ENCODE measurements around the gene TMEM169. TPM values are rescaled to one million over a fixed set of nuclear protein-coding genes. Genes with fewer than 3 reads are reported as not detected.

The TMEM169 gene
- total RNA-seq = 1 to 10 TPM; 1.1 to 2.0 TPM

GRCh38 chr2:216081487-216082116, at the start of gene TMEM169, which contains the start of gene PECR:
Gene TMEM169, plus strand, starts transcription at chr2:216081919. Its CDS starts 14,045 bp downstream, at chr2:216095964.
Gene PECR, minus strand, starts transcription at chr2:216081809. Its CDS starts 68 bp downstream, at chr2:216081741.
- ATAC-seq (ENCODE audit: low read depth) (peak; percentile 92), DNase-seq (peak; percentile 85)
- POLR2A ChIA-PET = interaction anchor here (0.7 to 1.7 kb wide), 10 partner anchors 8 to 417 kb away, joined by 3 to 13 read pairs (median 5); partner anchors contain the start of genes RPL37A and XRCC5
- H3K36me3 Mint-ChIP-seq = peaks cover 5% of the 10 kb centered on the region
- peak within 1 kb of the TSS; percentile 96 for H3K4me3 Mint-ChIP-seq
- peak within 1 kb of the TSS; percentile 88 for H3K27ac Mint-ChIP-seq
- no peaks in the 10 kb centered on the region for H3K9me3 Mint-ChIP-seq
- peaks cover 46% of the 10 kb centered on the region for H3K4me1 Mint-ChIP-seq
- peaks cover 2% of the 10 kb centered on the region for H3K27me3 Mint-ChIP-seq

GRCh38 chr2:216031960-216032689, 49.6 kb upstream of the TMEM169 start:
- Mint-ChIP-seq H3K27ac (no peak overlapping the region), H3K36me3 (peaks cover 7% of the 10 kb centered on the region), H3K27me3 (no peaks in the 10 kb centered on the region), H3K9me3 (no peaks in the 10 kb centered on the region), H3K4me1 (peaks cover 23% of the 10 kb centered on the region), H3K4me3 (no peak overlapping the region)
- ATAC-seq (ENCODE audit: low read depth) (no peak), DNase-seq (no peak)
- POLR2A ChIA-PET = no interaction called here

GRCh38 chr2:216033403-216033802, 48.3 kb upstream of the TMEM169 start:
- no peaks in the 10 kb centered on the region for H3K9me3 Mint-ChIP-seq
- H3K27me3 Mint-ChIP-seq = no peaks in the 10 kb centered on the region
- ATAC-seq (ENCODE audit: low read depth) = no peak
- POLR2A ChIA-PET = interaction anchor here (0.7 to 1.5 kb wide), 2 partner anchors 48 to 76 kb away, joined by 3 to 5 read pairs; partner anchors contain the start of gene XRCC5
- H3K27ac Mint-ChIP-seq = no peak overlapping the region
- H3K4me3 Mint-ChIP-seq = no peak overlapping the region
- DNase-seq = no peak
- H3K36me3 Mint-ChIP-seq = peaks cover 10% of the 10 kb centered on the region
- H3K4me1 Mint-ChIP-seq = peaks cover 23% of the 10 kb centered on the region

- Mint-ChIP-seq H3K4me1 (peaks cover 23% of the 10 kb centered on the region), H3K4me3 (no peak overlapping the region), H3K36me3 (peaks cover 10% of the 10 kb centered on the region), H3K9me3 (no peaks in the 10 kb centered on the region), H3K27me3 (no peaks in the 10 kb centered on the region), H3K27ac (no peak overlapping the region)
- ATAC-seq (ENCODE audit: low read depth) = peak; percentile 68
- peak; percentile 76 for DNase-seq
- POLR2A ChIA-PET = interaction anchor here (0.7 to 1.5 kb wide), 2 partner anchors 47 to 75 kb away, joined by 3 to 5 read pairs; partner anchors contain the start of gene XRCC5
These were observed 47.7 kb upstream of the TMEM169 start for GRCh38 chr2:216034065-216034464.

- Mint-ChIP-seq H3K27ac (no peak overlapping the region), H3K36me3 (peaks cover 18% of the 10 kb centered on the region), H3K4me3 (no peak overlapping the region), H3K4me1 (no peaks in the 10 kb centered on the region), H3K9me3 (no peaks in the 10 kb centered on the region), H3K27me3 (no peaks in the 10 kb centered on the region)
- DNase-seq (no peak), ATAC-seq (ENCODE audit: low read depth) (no peak)
- POLR2A ChIA-PET = no interaction called here
These were observed 41.8 kb upstream of the TMEM169 start for GRCh38 chr2:216039918-216040317.

- Mint-ChIP-seq H3K4me3 (no peak overlapping the region), H3K9me3 (no peaks in the 10 kb centered on the region), H3K36me3 (peaks cover 18% of the 10 kb centered on the region), H3K27ac (no peak overlapping the region), H3K4me1 (no peaks in the 10 kb centered on the region), H3K27me3 (no peaks in the 10 kb centered on the region)
- DNase-seq (no peak), ATAC-seq (ENCODE audit: low read depth) (no peak)
- POLR2A ChIA-PET = no interaction called here
These were observed 40.3 kb upstream of the TMEM169 start for GRCh38 chr2:216041438-216041837.

GRCh38 chr2:216043949-216044348, 37.8 kb upstream of the TMEM169 start:
- DNase-seq (no peak), ATAC-seq (ENCODE audit: low read depth) (no peak)
- Mint-ChIP-seq H3K4me1 (no peaks in the 10 kb centered on the region), H3K4me3 (no peak overlapping the region), H3K36me3 (peaks cover 20% of the 10 kb centered on the region), H3K9me3 (no peaks in the 10 kb centered on the region), H3K27me3 (no peaks in the 10 kb centered on the region), H3K27ac (no peak overlapping the region)
- POLR2A ChIA-PET = no interaction called here

GRCh38 chr2:216044883-216045486, 36.7 kb upstream of the TMEM169 start:
- Mint-ChIP-seq H3K36me3 (peaks cover 17% of the 10 kb centered on the region), H3K4me1 (no peaks in the 10 kb centered on the region), H3K4me3 (no peak overlapping the region), H3K9me3 (no peaks in the 10 kb centered on the region), H3K27me3 (no peaks in the 10 kb centered on the region), H3K27ac (no peak overlapping the region)
- POLR2A ChIA-PET = no interaction called here
- no peak for ATAC-seq (ENCODE audit: low read depth)
- no peak for DNase-seq

- DNase-seq (no peak), ATAC-seq (ENCODE audit: low read depth) (no peak)
- Mint-ChIP-seq H3K4me3 (no peak overlapping the region), H3K27me3 (no peaks in the 10 kb centered on the region), H3K27ac (no peak overlapping the region), H3K36me3 (peaks cover 30% of the 10 kb centered on the region), H3K9me3 (no peaks in the 10 kb centered on the region), H3K4me1 (no peaks in the 10 kb centered on the region)
- POLR2A ChIA-PET = no interaction called here
These were observed 34.3 kb upstream of the TMEM169 start for GRCh38 chr2:216047397-216047796.

GRCh38 chr2:216049452-216049851, 32.3 kb upstream of the TMEM169 start:
- DNase-seq = no peak
- Mint-ChIP-seq H3K27me3 (no peaks in the 10 kb centered on the region), H3K9me3 (no peaks in the 10 kb centered on the region), H3K36me3 (peaks cover 24% of the 10 kb centered on the region), H3K4me1 (no peaks in the 10 kb centered on the region), H3K4me3 (no peak overlapping the region), H3K27ac (no peak overlapping the region)
- no peak for ATAC-seq (ENCODE audit: low read depth)
- POLR2A ChIA-PET = no interaction called here

GRCh38 chr2:216051350-216051749, 30.4 kb upstream of the TMEM169 start:
- DNase-seq (no peak), ATAC-seq (ENCODE audit: low read depth) (no peak)
- Mint-ChIP-seq H3K27me3 (no peaks in the 10 kb centered on the region), H3K9me3 (no peaks in the 10 kb centered on the region), H3K27ac (no peak overlapping the region), H3K4me1 (peaks cover 5% of the 10 kb centered on the region), H3K36me3 (peaks cover 32% of the 10 kb centered on the region), H3K4me3 (no peak overlapping the region)
- POLR2A ChIA-PET = no interaction called here

GRCh38 chr2:216052420-216052819, 29.3 kb upstream of the TMEM169 start:
- Mint-ChIP-seq H3K27ac (no peak overlapping the region), H3K9me3 (no peaks in the 10 kb centered on the region), H3K36me3 (peaks cover 34% of the 10 kb centered on the region), H3K4me3 (no peak overlapping the region), H3K27me3 (no peaks in the 10 kb centered on the region), H3K4me1 (peaks cover 12% of the 10 kb centered on the region)
- DNase-seq (no peak), ATAC-seq (ENCODE audit: low read depth) (no peak)
- POLR2A ChIA-PET = no interaction called here

- DNase-seq (no peak), ATAC-seq (ENCODE audit: low read depth) (no peak)
- Mint-ChIP-seq H3K27me3 (no peaks in the 10 kb centered on the region), H3K4me3 (no peak overlapping the region), H3K27ac (no peak overlapping the region), H3K36me3 (peaks cover 28% of the 10 kb centered on the region), H3K9me3 (no peaks in the 10 kb centered on the region), H3K4me1 (peaks cover 31% of the 10 kb centered on the region)
- POLR2A ChIA-PET = no interaction called here
These were observed 26.0 kb upstream of the TMEM169 start for GRCh38 chr2:216055680-216056079.
